ENCODE results near the gene FOXJ2. TPM values are rescaled to one million over a fixed set of nuclear protein-coding genes. Genes with fewer than 3 reads are reported as not detected.
"Not testable (repeated sequence)": the region's sequence is repeated elsewhere in the genome, so short reads cannot be mapped to it uniquely, and the experiment has no call there.

The FOXJ2 gene
- total RNA-seq, 1 donor from 2014 or later = 9.4 TPM

DNA sequence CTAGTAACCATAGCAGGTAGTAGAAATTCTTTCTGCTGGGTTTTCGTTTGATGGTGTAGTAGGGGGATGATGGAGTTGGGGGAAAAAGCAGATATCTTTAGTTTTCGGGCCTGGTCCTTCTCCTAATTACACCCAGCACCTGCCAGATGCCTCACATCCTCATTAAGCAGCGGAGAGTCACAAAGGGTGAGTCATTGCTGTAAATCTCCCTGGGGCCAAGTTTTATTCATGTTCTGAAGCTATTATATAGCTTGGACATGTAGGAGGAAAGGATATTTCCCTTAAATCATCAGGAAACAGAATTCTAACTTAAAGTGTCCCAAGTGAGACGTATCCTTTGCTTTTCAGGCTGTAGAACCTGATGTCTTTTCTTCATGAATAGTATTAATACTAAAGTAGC is 44.7 kb downstream of the FOXJ2 start:
- H3K27me3 ChIP-seq (ENCODE audit: control insufficient read depth in 3 of 3, insufficient read depth in 3 of 3, low read length in 3 of 3) = no peaks in the 10 kb centered on the region
- H3K36me3 ChIP-seq (ENCODE audit: control insufficient read depth in 3 of 3, insufficient read depth in 3 of 3, low read length in 3 of 3) = no peaks in the 10 kb centered on the region
- no peaks in the 10 kb centered on the region for H3K9me3 ChIP-seq (ENCODE audit: control insufficient read depth in 3 of 3, low read length in 3 of 3)
- no peak overlapping the region for H3K4me3 ChIP-seq (ENCODE audit: low read length in 3 of 3)
- no peak overlapping the region for H3K9ac ChIP-seq (ENCODE audit: low read depth in 1 of 3, low read length in 3 of 3)
- peaks cover 0 to 9% (median 1%) of the 10 kb centered on the region in 3 donors for H3K4me1 ChIP-seq (ENCODE audit: control insufficient read depth in 3 of 3, insufficient read depth in 3 of 3, low read length in 3 of 3)
- no peak overlapping the region for H3K27ac ChIP-seq (ENCODE audit: low read depth, low read length)

DNA sequence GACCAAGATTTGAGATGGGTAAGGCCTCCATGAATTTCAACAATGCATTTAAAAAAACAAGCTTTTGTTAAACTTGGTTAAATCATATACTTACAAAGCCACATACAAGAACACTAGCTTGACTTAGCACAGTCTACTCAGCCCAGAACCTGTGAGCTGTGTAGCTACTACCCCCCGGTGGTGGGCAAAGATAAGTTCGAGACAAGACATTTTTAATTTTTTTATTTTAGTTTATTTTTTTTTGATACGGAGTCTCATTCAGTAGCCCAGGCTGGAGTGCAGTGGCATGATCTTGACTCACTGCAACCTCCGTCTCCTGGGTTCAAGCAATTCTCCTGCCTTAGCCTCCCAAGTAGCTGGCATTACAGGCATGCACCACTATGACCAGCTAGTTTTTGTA is 45.9 kb downstream of the FOXJ2 start:
- no peak overlapping the region for H3K9ac ChIP-seq (ENCODE audit: low read depth in 1 of 3, low read length in 3 of 3)
- no peak overlapping the region for H3K4me3 ChIP-seq (ENCODE audit: low read length in 3 of 3)
- H3K27me3 ChIP-seq (ENCODE audit: control insufficient read depth in 3 of 3, insufficient read depth in 3 of 3, low read length in 3 of 3) = no peaks in the 10 kb centered on the region
- H3K36me3 ChIP-seq (ENCODE audit: control insufficient read depth in 3 of 3, insufficient read depth in 3 of 3, low read length in 3 of 3) = no peaks in the 10 kb centered on the region
- no peak overlapping the region for H3K27ac ChIP-seq (ENCODE audit: low read depth, low read length)
- H3K9me3 ChIP-seq (ENCODE audit: control insufficient read depth in 3 of 3, low read length in 3 of 3) = no peaks in the 10 kb centered on the region
- peaks cover 6 to 16% (median 13%) of the 10 kb centered on the region in 3 donors for H3K4me1 ChIP-seq (ENCODE audit: control insufficient read depth in 3 of 3, insufficient read depth in 3 of 3, low read length in 3 of 3)

- Histone ChIP-seq H3K27me3 (ENCODE audit: control insufficient read depth in 3 of 3, insufficient read depth in 3 of 3, low read length in 3 of 3) (no peaks in the 10 kb centered on the region), H3K27ac (ENCODE audit: low read depth, low read length) (no peak overlapping the region), H3K36me3 (ENCODE audit: control insufficient read depth in 3 of 3, insufficient read depth in 3 of 3, low read length in 3 of 3) (no peaks in the 10 kb centered on the region), H3K9me3 (ENCODE audit: control insufficient read depth in 3 of 3, low read length in 3 of 3) (no peaks in the 10 kb centered on the region), H3K9ac (ENCODE audit: low read depth in 1 of 3, low read length in 3 of 3) (no peak overlapping the region), H3K4me3 (ENCODE audit: low read length in 3 of 3) (no peak overlapping the region), H3K4me1 (ENCODE audit: control insufficient read depth in 3 of 3, insufficient read depth in 3 of 3, low read length in 3 of 3) (peaks cover 10 to 21% (median 18%) of the 10 kb centered on the region in 3 donors)
These were observed 46.4 kb downstream of the FOXJ2 start for GRCh38 chr12:8078916-8079315.

DNA sequence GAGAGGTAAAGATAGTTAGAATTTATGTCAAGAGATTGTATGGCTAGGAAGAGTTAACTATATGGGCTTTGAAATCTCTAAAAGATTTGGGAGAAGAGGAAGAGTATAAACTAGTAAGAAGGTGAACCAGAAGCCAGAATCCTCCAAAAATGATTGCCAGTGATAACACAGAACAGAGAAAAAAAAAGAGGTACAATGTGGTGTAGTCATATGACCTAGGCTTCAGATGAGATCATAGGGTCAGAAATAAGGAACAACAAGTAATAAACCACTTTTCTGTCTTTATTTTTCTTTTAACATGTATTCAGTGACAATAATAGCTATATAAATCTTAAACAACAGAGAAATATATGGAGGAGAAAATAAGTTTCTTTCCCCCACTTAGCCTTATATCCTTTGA is 47.6 kb downstream of the FOXJ2 start:
- H3K9me3 ChIP-seq (ENCODE audit: control insufficient read depth in 3 of 3, low read length in 3 of 3) = no peaks in the 10 kb centered on the region
- H3K4me1 ChIP-seq (ENCODE audit: control insufficient read depth in 3 of 3, insufficient read depth in 3 of 3, low read length in 3 of 3) = peaks cover 14 to 24% (median 24%) of the 10 kb centered on the region in 3 donors
- no peaks in the 10 kb centered on the region for H3K27me3 ChIP-seq (ENCODE audit: control insufficient read depth in 3 of 3, insufficient read depth in 3 of 3, low read length in 3 of 3)
- H3K4me3 ChIP-seq (ENCODE audit: low read length in 3 of 3) = no peak overlapping the region
- H3K27ac ChIP-seq (ENCODE audit: low read depth, low read length) = no peak overlapping the region
- H3K36me3 ChIP-seq (ENCODE audit: control insufficient read depth in 3 of 3, insufficient read depth in 3 of 3, low read length in 3 of 3) = peaks cover 0 to 1% (median 0%) of the 10 kb centered on the region in 3 donors
- no peak overlapping the region for H3K9ac ChIP-seq (ENCODE audit: low read depth in 1 of 3, low read length in 3 of 3)

DNA sequence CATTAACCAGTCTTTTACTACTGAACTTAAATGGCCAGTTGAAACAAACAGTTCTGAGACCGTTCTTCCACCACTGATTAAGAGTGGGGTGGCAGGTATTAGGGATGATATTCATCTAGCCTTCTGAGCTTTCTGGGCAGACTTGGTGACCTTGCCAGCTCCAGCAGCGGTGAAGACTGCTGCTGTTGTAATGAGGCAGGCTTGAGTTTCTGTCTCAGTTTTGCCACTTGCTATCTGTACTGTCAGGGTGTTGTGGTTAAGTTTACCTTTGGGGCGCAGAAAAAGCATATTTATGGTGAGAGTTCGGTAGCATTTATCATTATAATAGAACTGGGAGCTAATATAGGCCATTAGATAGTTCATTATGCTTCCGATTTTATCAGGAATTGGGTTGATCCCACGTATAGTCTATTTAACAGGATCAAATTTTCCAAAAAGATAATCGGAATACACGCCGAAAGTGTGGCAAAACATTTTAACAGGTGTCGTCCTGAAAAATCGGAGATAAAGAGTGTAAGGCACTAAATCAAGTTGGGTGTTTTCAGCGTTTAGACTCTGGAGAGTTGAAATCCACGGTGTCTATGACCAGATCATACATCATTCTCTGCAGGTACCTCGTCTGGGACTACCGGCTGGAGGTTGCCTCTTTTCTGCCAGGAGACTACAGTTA is 48.9 kb downstream of the FOXJ2 start:
- H3K4me1 ChIP-seq (ENCODE audit: control insufficient read depth in 3 of 3, insufficient read depth in 3 of 3, low read length in 3 of 3) = peaks cover 14 to 24% (median 24%) of the 10 kb centered on the region in 3 donors
- H3K36me3 ChIP-seq (ENCODE audit: control insufficient read depth in 3 of 3, insufficient read depth in 3 of 3, low read length in 3 of 3) = peaks cover 0 to 1% (median 0%) of the 10 kb centered on the region in 3 donors
- peak overlapping the region; percentile 92 for H3K27ac ChIP-seq (ENCODE audit: low read depth, low read length)
- peak overlapping the region; percentile 98 to 100 (median 99) for H3K4me3 ChIP-seq (ENCODE audit: low read length in 3 of 3)
- H3K9ac ChIP-seq (ENCODE audit: low read depth in 1 of 3, low read length in 3 of 3) = peak overlapping the region; percentile 92 to 100 (median 97)
- H3K27me3 ChIP-seq (ENCODE audit: control insufficient read depth in 3 of 3, insufficient read depth in 3 of 3, low read length in 3 of 3) = no peaks in the 10 kb centered on the region
- no peaks in the 10 kb centered on the region for H3K9me3 ChIP-seq (ENCODE audit: control insufficient read depth in 3 of 3, low read length in 3 of 3)

DNA sequence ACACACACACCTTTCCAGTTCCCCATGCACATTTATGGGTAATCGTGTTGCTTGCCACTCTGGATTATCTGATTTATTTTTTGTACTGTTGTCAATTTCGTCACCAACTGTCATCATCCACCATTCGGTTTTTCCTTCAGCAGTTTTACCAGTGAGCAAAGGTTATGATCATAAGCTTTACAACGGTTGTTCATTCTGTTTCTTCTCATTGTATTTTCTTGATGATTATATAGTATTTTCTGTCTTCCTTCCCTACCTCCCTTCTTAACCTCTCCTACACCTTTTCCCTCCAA is 50.2 kb downstream of the FOXJ2 start:
- Histone ChIP-seq H3K4me1 (ENCODE audit: control insufficient read depth in 3 of 3, insufficient read depth in 3 of 3, low read length in 3 of 3) (peaks cover 14 to 24% (median 24%) of the 10 kb centered on the region in 3 donors), H3K4me3 (ENCODE audit: low read length in 3 of 3) (peak overlapping the region; percentile 98 to 100 (median 99)), H3K27me3 (ENCODE audit: control insufficient read depth in 3 of 3, insufficient read depth in 3 of 3, low read length in 3 of 3) (no peaks in the 10 kb centered on the region), H3K27ac (ENCODE audit: low read depth, low read length) (peak overlapping the region; percentile 92), H3K36me3 (ENCODE audit: control insufficient read depth in 3 of 3, insufficient read depth in 3 of 3, low read length in 3 of 3) (peaks cover 0 to 1% (median 0%) of the 10 kb centered on the region in 3 donors), H3K9me3 (ENCODE audit: control insufficient read depth in 3 of 3, low read length in 3 of 3) (no peaks in the 10 kb centered on the region), H3K9ac (ENCODE audit: low read depth in 1 of 3, low read length in 3 of 3) (peak overlapping the region; percentile 92 to 100 (median 97))

GRCh38 chr12:8084351-8084750 is 51.8 kb downstream of the FOXJ2 start:
- H3K27me3 ChIP-seq (ENCODE audit: control insufficient read depth in 3 of 3, insufficient read depth in 3 of 3, low read length in 3 of 3); H3K9ac ChIP-seq (ENCODE audit: low read depth in 1 of 3, low read length in 3 of 3); H3K36me3 ChIP-seq (ENCODE audit: control insufficient read depth in 3 of 3, insufficient read depth in 3 of 3, low read length in 3 of 3); H3K27ac ChIP-seq (ENCODE audit: low read depth, low read length); H3K9me3 ChIP-seq (ENCODE audit: control insufficient read depth in 3 of 3, low read length in 3 of 3): not testable (repeated sequence)
- H3K4me1 ChIP-seq (ENCODE audit: control insufficient read depth in 3 of 3, insufficient read depth in 3 of 3, low read length in 3 of 3) = peaks cover 14 to 26% (median 24%) of the 10 kb centered on the region in 3 donors
- H3K4me3 ChIP-seq (ENCODE audit: low read length in 3 of 3) = peak overlapping the region in 1 of 3 donors; percentile 9

GRCh38 chr12:8087666-8088065 is 55.1 kb downstream of the FOXJ2 start:
- H3K27ac ChIP-seq (ENCODE audit: low read depth, low read length) = no peak overlapping the region
- no peak overlapping the region for H3K4me3 ChIP-seq (ENCODE audit: low read length in 3 of 3)
- H3K9me3 ChIP-seq (ENCODE audit: control insufficient read depth in 3 of 3, low read length in 3 of 3) = no peaks in the 10 kb centered on the region
- H3K27me3 ChIP-seq (ENCODE audit: control insufficient read depth in 3 of 3, insufficient read depth in 3 of 3, low read length in 3 of 3) = no peaks in the 10 kb centered on the region
- peaks cover 10 to 34% (median 31%) of the 10 kb centered on the region in 3 donors for H3K36me3 ChIP-seq (ENCODE audit: control insufficient read depth in 3 of 3, insufficient read depth in 3 of 3, low read length in 3 of 3)
- H3K4me1 ChIP-seq (ENCODE audit: control insufficient read depth in 3 of 3, insufficient read depth in 3 of 3, low read length in 3 of 3) = peaks cover 13 to 20% (median 14%) of the 10 kb centered on the region in 3 donors
- H3K9ac ChIP-seq (ENCODE audit: low read depth in 1 of 3, low read length in 3 of 3) = no peak overlapping the region

DNA sequence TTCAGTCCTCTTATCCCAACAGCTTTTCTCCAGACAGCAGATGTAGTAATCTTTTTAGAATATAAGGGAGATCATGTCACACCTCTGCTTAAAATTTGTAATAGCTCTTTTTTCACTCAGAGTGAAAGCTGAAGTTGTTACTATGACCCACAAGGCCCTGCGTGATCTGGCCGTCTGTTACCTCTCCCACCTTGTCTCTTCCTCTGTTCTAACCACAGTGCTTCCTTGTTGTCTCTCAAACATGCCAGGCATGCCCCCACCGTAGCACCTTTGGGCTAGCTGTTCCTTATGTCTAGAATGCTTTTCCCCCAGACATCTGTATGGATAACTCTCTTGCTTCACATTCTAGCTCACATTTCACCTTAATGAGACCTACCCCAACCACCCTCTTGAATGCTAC is 56.1 kb downstream of the FOXJ2 start:
- H3K27ac ChIP-seq (ENCODE audit: low read depth, low read length) = no peak overlapping the region

GRCh38 chr12:8089277-8089676 is 56.8 kb downstream of the FOXJ2 start:
- H3K4me1 ChIP-seq (ENCODE audit: control insufficient read depth in 3 of 3, insufficient read depth in 3 of 3, low read length in 3 of 3); H3K27ac ChIP-seq (ENCODE audit: low read depth, low read length); H3K4me3 ChIP-seq (ENCODE audit: low read length in 3 of 3); H3K9me3 ChIP-seq (ENCODE audit: control insufficient read depth in 3 of 3, low read length in 3 of 3); H3K27me3 ChIP-seq (ENCODE audit: control insufficient read depth in 3 of 3, insufficient read depth in 3 of 3, low read length in 3 of 3); H3K9ac ChIP-seq (ENCODE audit: low read depth in 1 of 3, low read length in 3 of 3): not testable (repeated sequence)
- H3K36me3 ChIP-seq (ENCODE audit: control insufficient read depth in 3 of 3, insufficient read depth in 3 of 3, low read length in 3 of 3) = peaks cover 20 to 47% (median 44%) of the 10 kb centered on the region in 3 donors

More for the DNA sequence above, 56.1 kb downstream of the FOXJ2 start:
- Histone ChIP-seq H3K9ac (ENCODE audit: low read depth in 1 of 3, low read length in 3 of 3) (no peak overlapping the region), H3K27me3 (ENCODE audit: control insufficient read depth in 3 of 3, insufficient read depth in 3 of 3, low read length in 3 of 3) (no peaks in the 10 kb centered on the region), H3K9me3 (ENCODE audit: control insufficient read depth in 3 of 3, low read length in 3 of 3) (no peaks in the 10 kb centered on the region), H3K4me3 (ENCODE audit: low read length in 3 of 3) (no peak overlapping the region), H3K36me3 (ENCODE audit: control insufficient read depth in 3 of 3, insufficient read depth in 3 of 3, low read length in 3 of 3) (peaks cover 19 to 42% (median 40%) of the 10 kb centered on the region in 3 donors), H3K4me1 (ENCODE audit: control insufficient read depth in 3 of 3, insufficient read depth in 3 of 3, low read length in 3 of 3) (peaks cover 6 to 11% (median 7%) of the 10 kb centered on the region in 3 donors)

All from skeletal muscle tissue (tissue), 4 donors.